NAMALWA (cell line): ENCODE results near the gene PYGO2.
A peak's percentile ranks its signal among the peaks of the same experiment; 100 is the strongest.

Source experiments
- DNase-seq: peaks from one replicate; pipeline ENCODE4 v3.0.0-alpha.2; 2015; ENCODE audit warnings: low spot score

PYGO2 gene

DNA sequence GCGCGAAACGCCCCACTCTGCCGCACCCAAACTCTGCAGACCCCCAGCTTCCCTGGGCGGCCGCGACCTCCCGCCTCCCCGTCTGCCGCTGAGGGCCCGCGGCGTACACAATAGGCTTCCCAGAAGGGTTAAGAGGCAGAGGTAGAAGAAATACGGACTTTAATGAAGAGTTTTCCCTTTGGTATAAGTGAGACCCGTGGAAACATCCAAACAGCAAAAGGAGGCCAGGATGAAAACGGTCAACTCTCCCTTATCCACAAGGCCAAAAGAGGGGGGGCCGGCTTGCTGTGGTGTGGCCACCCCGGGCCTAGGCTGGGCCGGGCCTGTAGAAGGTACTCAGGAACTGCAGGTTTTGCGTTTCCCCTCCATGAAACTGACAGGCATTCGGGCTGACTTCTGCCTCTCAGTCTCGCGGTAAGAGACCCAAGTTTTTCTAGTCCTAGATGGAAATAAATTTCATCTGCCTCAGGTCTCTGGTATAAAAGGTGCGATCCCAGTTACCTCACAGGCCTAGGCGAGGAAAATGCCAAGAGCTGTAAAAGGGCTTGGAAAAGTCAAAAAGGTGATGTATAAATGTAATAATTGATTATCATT, 671 bp upstream of the PYGO2 start:
- peak; percentile 78 for DNase-seq

DNA sequence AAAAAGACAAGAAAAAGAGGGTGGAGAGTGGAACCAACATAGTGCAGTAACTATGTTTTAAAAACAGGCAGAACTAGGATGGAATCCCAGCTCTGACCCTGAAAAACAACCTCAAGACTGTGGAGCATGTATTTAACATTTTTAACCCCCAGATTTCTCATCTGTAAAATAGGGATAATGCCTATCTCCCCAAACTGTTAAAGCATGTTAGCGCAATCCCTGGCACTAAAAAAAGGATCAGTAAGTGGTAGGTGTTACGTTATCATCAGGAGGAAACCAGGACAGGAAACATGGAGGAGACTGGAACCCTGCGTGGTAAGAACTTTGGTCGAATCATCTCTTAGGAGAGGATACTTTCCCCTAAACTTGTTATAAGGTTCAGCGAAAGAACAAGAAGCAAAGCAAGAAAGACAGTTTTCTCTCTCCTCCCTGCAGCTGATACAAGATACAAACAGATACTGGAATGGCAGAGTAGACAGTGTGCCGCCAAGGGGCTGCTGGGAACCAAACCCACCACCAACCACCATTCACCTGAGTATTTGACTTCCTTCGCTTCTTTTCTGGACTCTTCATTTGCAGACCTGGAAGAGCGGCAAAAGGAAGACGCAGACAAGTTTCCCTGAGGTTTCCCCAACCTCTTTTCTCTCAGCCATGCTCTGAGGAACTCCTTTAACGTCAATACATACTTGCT, 991 bp downstream of the PYGO2 start:
- peak; percentile 38 for DNase-seq

DNA sequence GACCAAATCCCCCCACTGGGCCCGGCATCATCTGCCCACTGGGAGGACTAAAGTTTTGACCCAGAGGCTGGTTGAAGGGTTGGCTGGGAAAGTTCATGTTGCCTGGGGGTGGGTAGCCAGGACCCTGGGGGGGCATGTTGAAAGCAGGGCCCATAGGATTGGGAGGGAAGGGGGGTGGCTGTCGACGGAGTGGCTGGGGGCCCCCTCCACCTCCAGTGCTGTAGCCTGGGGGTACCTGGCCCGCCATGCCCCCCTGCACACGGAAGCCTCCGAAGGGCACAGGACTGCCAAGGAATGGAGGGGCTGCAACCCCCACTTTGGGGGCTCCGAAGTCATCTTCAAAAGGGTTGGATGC, 2.2 kb downstream of the PYGO2 start:
- no peak for DNase-seq

DNA sequence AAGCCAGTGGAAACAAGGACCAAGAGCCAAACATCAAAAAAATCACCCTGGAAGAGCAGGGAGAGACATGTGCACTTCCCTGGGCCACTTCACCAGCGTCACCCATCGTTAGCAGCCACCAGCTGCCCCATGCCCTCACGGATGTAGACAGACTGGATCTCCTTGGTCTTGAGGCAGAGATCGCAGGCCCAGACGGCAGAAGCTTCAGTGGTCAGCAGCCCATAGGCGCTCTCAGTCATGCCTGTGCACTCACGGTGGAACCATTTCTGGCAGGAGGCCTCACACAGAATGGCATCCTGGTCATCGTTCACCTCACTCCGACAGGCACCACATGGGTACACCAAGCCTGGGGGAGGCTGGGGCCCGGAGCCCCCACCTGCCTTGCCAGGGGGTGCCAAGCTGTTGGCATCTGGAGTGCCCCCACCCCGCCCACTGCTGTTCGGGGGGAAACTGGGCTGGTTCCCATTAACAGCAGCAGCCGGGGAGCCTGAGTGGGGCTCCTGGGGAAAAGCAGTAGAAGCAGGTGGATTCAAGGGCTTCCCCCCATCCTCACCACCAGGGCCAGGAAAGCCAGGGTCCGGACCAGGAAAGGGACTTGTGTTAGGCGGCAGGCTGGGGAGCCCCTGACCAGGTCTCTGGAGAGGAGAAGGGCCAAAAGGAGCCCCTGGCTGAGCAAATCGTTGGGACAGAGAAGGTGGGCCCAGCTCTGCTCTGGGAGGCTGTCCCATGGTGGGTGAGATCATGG, 2.7 kb downstream of the PYGO2 start:
- DNase-seq, result no peak

DNA sequence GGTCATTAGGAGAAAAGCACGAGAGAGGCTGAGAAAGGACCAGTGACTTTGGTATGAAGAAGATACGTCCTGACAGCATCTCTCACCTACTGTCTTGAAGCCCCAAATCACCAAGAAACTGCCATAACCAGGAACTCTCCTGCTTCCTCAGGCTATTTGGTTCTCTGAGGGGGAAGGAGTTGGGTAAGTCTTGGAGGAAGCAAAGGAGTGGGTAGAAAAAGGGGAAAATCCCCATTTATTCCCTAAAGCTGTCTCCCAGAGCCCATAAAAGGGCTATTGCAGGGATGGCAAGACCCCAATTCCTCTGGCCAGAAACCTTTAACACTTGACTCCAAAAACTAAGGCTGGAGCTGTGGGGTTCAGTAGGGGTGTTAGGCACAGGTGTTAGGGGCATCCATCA, 3.5 kb downstream of the PYGO2 start:
- DNase-seq, result no peak

DNA sequence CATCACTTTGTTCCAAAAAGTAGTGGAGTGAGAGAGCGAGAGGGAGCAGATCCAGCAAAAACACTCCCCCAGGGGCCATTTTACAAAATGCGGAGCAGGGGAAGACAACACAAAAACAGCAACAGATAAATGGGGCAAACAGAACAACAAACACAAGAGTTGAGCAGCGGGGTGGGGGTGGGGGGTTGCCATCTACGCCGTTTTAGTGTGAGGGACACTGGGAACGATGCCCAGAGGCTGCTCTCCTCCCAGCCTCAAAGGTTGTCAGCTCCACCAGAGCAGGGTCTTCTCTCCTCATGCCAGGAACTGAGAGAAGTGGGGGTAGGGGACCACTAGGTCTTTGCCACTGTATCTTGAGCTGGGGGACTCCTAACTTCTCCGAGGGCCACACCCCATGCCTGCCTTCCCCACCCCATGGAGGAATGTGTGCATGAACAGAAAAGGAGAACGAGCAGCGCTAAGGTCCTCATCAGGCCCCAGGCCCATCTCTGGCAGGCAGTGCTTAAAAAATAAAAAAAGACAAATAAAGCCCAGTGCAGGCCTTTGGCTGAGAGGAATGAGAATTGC, 4.4 kb downstream of the PYGO2 start:
- no peak for DNase-seq

DNA sequence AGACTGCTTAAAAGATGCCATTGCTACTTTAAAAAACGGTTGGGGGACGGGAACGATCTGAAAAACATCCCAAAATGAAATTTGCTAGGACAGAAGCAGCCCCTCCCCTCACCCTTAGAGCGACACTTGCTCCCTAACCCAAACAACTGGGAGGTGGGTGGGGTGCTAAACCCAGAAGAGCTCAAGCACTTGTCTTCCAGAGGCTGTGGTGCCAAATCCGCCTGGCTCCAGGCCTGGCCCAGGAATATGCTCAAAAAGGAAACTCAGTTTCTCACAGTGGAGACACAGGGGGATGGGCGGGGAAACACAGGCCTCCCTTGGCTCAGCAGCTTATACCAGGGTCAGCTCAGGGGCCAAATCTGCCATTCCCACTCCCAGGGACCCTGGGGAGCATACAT, 5.0 kb downstream of the PYGO2 start:
- DNase-seq, result no peak

DNA sequence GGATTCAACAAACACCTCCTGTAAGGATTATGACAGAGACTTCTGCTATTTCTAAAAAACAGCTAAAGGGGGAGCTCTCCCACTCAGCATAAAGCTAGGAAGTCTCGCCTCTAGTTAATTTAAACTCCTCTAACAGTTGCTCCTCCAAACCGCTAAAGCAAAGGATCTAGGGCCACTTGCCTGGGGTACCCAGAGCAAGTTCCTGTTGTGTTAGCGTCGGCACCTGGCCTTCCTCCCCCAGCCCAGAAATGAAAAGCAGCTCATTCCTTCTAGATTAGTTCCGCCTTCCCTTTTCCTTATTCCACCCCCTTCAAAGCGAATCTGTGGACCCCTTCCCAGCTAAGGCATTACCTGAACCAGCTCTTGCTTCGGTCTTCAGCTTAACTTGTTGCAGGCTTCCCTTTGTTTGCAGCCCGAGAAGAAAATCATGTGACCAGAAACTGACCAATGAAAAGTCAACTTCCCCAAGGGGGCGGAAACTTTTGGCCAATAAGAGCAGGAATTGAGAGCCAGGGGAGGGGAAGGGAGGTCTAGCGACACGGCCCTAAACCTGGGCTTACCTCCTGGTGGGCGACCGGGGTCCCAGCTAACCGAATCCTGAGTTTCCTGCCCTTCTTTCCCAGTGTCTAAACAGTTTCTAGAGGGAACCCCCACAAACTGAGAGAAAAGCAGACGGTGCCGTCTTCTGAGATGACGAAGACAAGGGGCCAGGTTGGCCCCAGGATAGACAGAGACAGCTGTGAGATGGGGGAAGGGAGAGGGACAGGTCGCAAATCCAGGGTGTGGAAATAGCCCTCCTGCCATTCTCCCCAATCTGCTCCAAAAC, 5.7 kb downstream of the PYGO2 start, which contains the start of gene PBXIP1:
Gene PBXIP1 (minus strand): TSS at position 382 of the 826 bp plus-strand sequence. CDS start 2,378 bp downstream, outside the sequence.
- peak; percentile 99 for DNase-seq

DNA sequence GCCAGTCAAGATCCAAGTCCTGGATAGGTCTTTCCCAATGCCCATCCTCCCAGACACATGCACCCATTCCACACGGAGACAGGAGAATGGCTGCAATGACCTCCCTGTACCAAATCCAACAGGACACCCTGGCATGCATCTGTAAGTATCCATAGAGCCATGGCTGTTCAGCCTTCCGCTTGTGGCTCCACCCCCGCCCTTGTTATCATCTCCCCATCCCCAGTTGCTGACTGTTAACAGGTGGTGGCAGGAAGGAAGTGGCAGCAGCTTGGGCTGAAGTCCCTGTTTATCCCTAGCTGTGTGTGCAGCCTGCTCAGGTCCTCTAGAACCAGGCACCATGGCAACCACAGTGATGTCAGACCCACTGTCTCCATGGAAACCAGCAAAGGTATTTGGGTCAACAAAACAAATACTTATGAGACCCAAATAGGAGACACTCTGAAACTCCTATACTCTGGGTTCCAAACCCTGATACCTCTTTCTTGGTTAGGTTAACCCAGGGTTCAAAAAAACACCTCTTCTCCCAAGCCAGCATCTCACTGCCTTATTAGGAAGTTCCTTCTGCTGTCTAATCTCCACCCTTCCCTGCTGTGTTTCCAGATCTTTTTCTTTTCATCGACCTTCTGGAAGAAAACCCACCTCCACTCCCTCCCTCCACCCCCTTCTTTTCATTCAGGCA, 6.4 kb downstream of the PYGO2 start:
- peak; percentile 99 for DNase-seq

DNA sequence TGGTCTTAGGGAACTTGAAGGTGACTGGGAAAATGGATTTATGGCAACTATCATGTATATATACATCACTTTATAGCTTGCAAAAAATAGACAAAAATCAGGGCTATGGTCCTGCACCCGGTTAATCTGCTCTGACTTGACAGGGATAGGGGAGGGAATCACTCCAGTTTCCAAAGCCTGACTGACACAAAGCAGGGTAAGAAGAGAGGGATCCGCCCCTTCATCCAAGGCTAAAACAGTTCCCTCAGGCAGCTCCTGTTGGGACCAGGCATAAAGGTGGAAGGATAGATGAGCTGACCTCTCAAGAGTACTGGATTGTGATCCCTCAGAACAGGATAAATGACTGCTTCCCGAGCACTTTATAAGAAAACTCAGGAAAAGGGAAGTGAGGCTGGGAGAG, 7.0 kb downstream of the PYGO2 start:
- DNase-seq, result no peak

DNA sequence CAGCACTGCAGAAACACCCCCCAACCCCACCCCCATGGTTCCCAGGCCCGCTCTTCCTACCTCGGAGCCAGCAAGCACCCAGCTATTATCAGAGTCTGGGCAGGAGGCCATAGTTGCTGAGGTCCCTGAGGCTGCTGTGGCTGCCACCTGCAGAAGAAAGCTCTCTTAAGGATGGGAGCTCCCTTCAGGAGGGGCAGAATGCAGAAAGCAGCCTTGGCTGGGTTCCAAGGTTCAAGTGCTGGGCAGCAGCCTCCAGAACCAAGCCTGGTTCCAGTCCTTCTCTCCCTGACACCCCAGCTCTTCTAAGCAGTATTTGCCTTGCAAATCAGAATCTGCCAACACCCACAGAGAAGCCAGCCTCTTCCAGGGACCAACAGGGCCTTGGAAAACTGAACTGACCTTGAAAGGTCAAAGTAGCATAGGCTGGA, 8.0 kb downstream of the PYGO2 start:
- DNase-seq, result peak; percentile 55

DNA sequence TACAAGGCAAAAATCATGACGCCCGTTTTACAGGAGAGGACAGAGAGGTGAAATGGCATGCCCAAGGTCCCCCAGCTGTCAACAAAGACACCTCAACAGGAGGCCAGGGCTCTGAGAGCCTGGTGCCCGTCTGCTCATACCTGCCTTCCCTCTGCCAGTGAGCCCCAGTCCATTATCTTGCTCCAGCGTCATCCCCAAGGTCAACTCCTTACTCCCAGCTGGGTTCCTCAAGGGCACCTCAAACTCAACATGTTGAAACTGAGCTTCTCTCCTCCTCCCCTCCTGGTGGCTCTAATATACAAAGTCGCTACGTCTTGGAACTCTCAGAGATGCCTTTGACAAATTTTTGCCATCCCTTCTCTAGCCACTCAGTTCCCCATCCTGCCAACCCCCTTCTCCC, 8.9 kb downstream of the PYGO2 start:
- DNase-seq, result no peak

DNA sequence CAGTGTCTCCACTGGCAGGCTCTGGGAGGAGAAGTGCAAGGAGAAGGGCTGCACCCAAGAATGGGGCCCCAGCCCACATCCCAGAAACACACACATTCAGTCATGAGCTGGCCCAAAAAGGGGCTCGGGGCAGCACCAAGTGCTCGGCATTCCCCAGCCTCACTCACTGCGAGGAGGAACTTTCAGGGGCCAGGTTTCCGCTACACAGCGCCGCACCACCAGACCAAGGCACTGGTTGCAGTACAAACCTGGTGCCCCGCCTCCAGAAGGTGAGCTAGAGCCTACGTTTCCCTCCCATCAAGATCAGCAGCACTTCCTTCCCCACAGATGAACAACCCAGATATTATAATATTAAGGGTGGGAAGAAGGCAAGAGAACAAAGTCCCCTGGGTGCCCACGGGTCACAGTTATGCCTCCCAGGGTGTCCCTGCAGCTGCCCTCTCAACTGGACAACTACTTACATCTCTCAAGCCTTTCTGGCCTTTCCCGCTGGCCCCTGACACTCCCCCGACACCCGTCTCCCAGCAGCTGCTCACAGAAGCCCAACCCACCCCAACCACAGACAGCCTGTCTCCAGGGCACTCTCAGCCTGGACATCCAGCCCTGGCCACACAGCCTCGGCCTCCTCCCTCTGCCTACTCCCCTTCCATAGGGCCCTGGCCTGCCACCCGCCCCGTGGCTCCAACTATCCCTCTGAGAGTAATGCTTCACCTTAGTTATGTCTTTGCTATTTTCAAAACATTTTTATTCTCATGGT, 9.5 kb downstream of the PYGO2 start:
- DNase-seq, result no peak

DNA sequence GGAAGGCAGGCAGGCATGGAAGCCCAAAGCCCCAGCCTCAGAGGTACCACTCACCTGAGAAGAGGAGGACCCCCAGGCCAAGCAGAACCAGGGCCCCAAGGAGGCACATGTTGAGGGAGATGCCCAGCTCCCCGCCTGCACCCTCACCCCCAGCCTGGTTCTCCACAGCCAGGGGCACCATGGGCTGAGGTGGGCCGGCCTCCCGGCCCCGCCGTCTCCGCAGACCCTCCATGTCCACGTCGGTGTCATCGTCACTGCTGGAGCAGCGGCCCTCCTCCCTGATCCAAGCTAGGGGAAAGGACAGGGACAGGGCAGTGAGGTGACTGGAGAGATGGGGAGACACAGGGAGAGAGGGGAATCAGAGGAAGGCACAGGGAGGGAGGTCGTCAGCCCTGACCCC, 13.5 kb downstream of the PYGO2 start:
- no peak for DNase-seq

DNA sequence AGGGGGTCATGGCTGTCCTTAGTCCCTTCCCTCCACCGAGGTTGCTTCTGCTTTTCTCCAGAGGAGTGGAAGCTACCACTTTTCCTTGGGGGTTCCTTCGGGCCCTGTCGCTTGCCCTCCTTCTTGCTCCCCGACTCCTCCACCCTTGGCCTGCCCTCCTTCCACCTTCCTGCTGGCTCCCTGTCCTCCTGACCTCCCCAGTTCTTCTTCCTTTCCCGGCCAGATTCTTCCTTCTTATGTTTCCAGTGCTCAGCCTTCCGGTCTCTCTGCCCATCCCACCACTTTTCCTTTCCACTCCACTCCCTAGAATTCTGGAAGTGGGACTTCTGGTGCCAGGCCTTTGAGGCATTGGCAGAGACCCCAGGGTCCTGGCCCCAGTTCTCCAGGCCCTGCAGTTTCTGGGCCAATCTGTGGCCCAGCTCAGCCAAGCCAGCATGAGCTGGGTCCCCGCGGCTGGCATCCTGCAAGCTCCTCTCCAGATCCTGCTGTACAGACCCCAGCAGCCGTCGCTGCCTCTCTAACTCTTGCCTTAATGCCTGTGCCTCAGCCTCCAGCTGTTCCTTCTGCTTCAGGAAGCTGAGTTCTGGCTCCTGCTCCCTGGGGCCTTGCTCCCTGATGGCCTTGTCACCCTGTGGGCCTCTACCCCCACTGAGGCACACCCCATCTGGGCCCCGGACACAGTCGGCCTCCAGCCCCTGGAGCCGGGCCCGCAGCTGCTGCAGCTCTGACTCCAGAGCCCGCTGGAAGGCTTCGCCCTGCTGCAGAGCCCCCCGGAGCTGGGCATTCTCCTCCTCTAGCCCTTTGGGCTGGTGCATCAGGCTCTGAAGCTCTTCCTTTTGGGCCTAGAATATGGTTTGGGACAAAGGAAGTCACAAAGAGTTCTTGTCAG, 15.4 kb downstream of the PYGO2 start:
- no peak for DNase-seq

DNA sequence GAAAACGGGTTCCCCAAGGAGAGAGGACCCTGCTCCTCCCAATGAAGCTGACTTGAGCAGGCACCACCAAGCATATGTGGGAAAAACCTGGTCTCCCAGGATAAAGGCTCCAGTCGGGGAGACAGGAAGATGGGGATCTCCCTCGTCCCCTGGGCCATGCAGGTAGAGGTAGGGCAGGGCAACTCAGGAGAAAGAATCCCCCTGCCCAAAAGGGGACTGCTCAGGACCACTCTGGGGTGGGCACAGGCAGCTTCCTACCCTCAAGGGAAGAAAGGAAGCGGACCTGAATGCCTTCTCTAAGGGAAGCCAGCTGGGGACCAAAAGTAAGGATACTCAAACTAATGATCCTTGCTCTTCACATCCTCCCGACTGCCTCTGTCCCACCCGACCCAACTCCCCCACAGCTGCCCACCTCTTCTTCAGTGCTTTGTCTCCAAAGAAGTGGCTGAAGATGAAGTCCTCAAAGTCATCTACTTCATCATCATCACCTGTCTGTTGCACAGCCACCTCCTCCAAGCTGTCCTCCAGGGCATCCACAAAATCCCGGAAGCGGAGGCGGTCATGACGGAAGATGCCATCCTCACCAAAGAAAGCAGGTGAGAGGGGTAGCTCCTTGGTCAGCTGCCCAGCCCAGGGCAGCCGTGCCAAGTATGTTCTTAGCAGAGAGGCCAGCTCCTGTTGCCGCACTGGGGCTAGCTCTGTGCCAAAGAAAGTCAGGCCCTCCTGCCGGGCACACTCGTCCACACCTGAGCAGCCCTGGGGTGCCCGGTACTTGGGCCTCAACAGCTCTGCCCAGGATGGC, 16.2 kb downstream of the PYGO2 start:
- DNase-seq, result no peak

DNA sequence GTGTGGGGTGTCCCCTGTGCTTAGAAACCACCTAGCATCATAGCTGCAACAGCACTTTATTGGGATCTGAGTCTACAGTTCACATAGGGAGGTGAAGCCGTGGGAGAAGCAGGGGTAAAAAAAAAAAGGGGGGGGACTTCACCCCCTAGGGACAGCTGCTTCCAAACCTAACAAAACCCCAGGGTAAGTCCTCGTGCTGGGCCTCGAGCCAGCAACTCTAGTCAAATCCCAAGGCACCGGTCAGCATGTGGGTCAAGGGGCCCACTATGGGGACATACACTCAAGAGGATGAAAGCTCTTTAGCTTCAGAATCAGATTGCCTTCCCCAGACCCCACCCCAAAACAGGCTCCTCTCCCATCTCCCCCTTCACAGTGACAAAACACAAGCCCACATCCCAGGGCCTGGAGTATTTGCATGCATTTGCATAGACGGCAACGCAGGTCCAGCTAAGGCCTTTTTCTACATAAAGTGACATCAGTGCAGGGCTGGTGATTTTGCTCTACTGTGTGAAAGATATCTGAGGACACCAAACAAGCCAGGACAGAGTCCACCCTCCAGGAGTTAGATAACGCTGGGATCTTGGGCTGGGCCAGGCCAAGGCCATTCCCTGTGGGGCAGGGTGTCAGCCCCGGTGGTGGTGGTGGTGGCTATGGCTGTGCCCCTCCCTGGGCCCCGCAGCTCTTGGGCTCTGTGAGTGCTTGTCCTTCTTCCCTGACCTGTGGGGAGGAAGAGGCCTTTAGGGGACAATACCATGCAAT, 17.0 kb downstream of the PYGO2 start:
- peak; percentile 86 for DNase-seq
